GM18867 (cell line): ENCODE measurements around the gene RAB24.
A peak's percentile ranks its signal among the peaks of the same experiment; 100 is the strongest.
"Not testable (repeated sequence)": the region's sequence is repeated elsewhere in the genome, so short reads cannot be mapped to it uniquely, and the experiment has no call there.

Source experiments
- ATAC-seq: cut with Tn5 transposase; IDR thresholded peaks from one replicate; pipeline ENCODE4 v1.9.1; 2021; ENCODE audit warnings: mild to moderate bottlenecking, moderate library complexity; ENCODE audit not compliant: unreplicated experiment

Gene RAB24

GRCh38 chr5:177303121-177303924 lies at the start of gene RAB24, which contains the start of gene PRELID1:
Gene RAB24, minus strand, starts transcription at chr5:177303719. Its CDS starts 431 bp downstream, at chr5:177303288.
Gene PRELID1, plus strand, starts transcription at chr5:177303799. Its CDS starts 187 bp downstream, at chr5:177303986.
- peak; percentile 59 for ATAC-seq

GRCh38 chr5:177353093-177353492 lies 49.6 kb upstream of the RAB24 start:
- ATAC-seq, result no peak

- peak; percentile 92 for ATAC-seq
Measured at GRCh38 chr5:177351392-177352329, 48.1 kb upstream of the RAB24 start, which contains the start of gene LMAN2. Gene LMAN2, minus strand, starts transcription at chr5:177351668. Its CDS starts 21 bp downstream, at chr5:177351647.

- ATAC-seq, result peak; percentile 8
Measured at GRCh38 chr5:177350776-177351391, 47.4 kb upstream of the RAB24 start.

- ATAC-seq, result no peak
Measured at GRCh38 chr5:177349762-177350161, 46.2 kb upstream of the RAB24 start.

- no peak for ATAC-seq
Measured at GRCh38 chr5:177349362-177349647, 45.8 kb upstream of the RAB24 start.

- ATAC-seq, result no peak
Measured at GRCh38 chr5:177347699-177348098, 44.2 kb upstream of the RAB24 start.

GRCh38 chr5:177346820-177347219 lies 43.3 kb upstream of the RAB24 start:
- no peak for ATAC-seq

- ATAC-seq, result no peak
Measured at GRCh38 chr5:177344891-177345290, 41.4 kb upstream of the RAB24 start.

GRCh38 chr5:177343777-177344176 lies 40.3 kb upstream of the RAB24 start:
- no peak for ATAC-seq

- not testable (repeated sequence) for ATAC-seq
Measured at GRCh38 chr5:177343000-177343399, 39.5 kb upstream of the RAB24 start.

- ATAC-seq, result no peak
Measured at GRCh38 chr5:177339107-177339638, 35.7 kb upstream of the RAB24 start.

GRCh38 chr5:177338251-177339106 lies 35.0 kb upstream of the RAB24 start:
- no peak for ATAC-seq

- ATAC-seq, result no peak
Measured at GRCh38 chr5:177336603-177337494, 33.3 kb upstream of the RAB24 start.

GRCh38 chr5:177336112-177336511 lies 32.6 kb upstream of the RAB24 start:
- no peak for ATAC-seq

GRCh38 chr5:177335701-177336065 lies 32.2 kb upstream of the RAB24 start:
- ATAC-seq, result no peak

GRCh38 chr5:177334781-177335700 lies 31.5 kb upstream of the RAB24 start:
- no peak for ATAC-seq

GRCh38 chr5:177334155-177334551 lies 30.6 kb upstream of the RAB24 start:
- no peak for ATAC-seq
